Endodermal cell (in vitro differentiated cells): ENCODE results near the gene PLEKHG4. TPM values are rescaled to one million over a fixed set of nuclear protein-coding genes. Genes with fewer than 3 reads are reported as not detected.

Experiments used
- DNase-seq: peaks from one replicate; pipeline ENCODE4 v3.0.0-alpha.2; 2017
- H3K27ac ChIP-seq: 2 replicates; pipeline ENCODE4 v1.5.1; 2013; ENCODE audit warnings: mild to moderate bottlenecking, low read depth, low read length, moderate library complexity
- H3K27me3 ChIP-seq: 2 replicates; pipeline ENCODE4 v1.6.1; 2013; ENCODE audit warnings: mild to moderate bottlenecking, low read length, moderate library complexity; ENCODE audit not compliant: insufficient read depth, control insufficient read depth, poor library complexity, severe bottlenecking
- H3K36me3 ChIP-seq: 2 replicates; pipeline ENCODE4 v1.7.0; 2013; ENCODE audit warnings: mild to moderate bottlenecking, low read length, moderate library complexity; ENCODE audit not compliant: control insufficient read depth, insufficient read depth
- H3K4me1 ChIP-seq: one replicate; pipeline ENCODE4 v1.7.0; 2013; ENCODE audit warnings: low read length; ENCODE audit not compliant: control insufficient read depth, insufficient read depth
- H3K4me3 ChIP-seq: 2 replicates; pipeline ENCODE4 v1.5.1; 2013; ENCODE audit warnings: mild to moderate bottlenecking, low read length, moderate library complexity
- H3K9ac ChIP-seq: 2 replicates; pipeline ENCODE4 v1.6.1; 2013; ENCODE audit warnings: mild to moderate bottlenecking, low read length, moderate library complexity; ENCODE audit not compliant: poor library complexity, severe bottlenecking; ENCODE audit errors: extremely low read depth
- H3K9me3 ChIP-seq: 2 replicates; pipeline ENCODE4 v1.6.1; 2013; ENCODE audit warnings: mild to moderate bottlenecking, low read length, moderate library complexity; ENCODE audit not compliant: control insufficient read depth
- H3K27ac Mint-ChIP-seq: 2 replicates; pipeline ENCODE4 v1.8.0; 2020; ENCODE audit warnings: mixed read lengths
- H3K27me3 Mint-ChIP-seq: 2 replicates; pipeline ENCODE4 v1.8.0; 2021; ENCODE audit warnings: mild to moderate bottlenecking, mixed read lengths; ENCODE audit not compliant: insufficient read depth
- H3K36me3 Mint-ChIP-seq: 2 replicates; pipeline ENCODE4 v1.8.0; 2020; ENCODE audit warnings: low read depth, mixed read lengths
- H3K4me1 Mint-ChIP-seq: 2 replicates; pipeline ENCODE4 v1.8.0; 2020; ENCODE audit warnings: mixed read lengths
- H3K4me3 Mint-ChIP-seq: 2 replicates; pipeline ENCODE4 v1.8.0; 2020; ENCODE audit warnings: mild to moderate bottlenecking, moderate library complexity, mixed read lengths
- H3K9me3 Mint-ChIP-seq: 2 replicates; pipeline ENCODE4 v1.8.0; 2020; ENCODE audit warnings: mild to moderate bottlenecking, mixed read lengths
- WGBS, 2 experiments: methylation state at CpG; one replicate each; pipeline versions ENCODE4 v1.1.5 to v1.1.7; 2013; ENCODE audit warnings: missing lambda C conversion rate in 2 of 2, mixed read lengths in 1 of 2; ENCODE audit not compliant: insufficient coverage in 1 of 2, insufficient read length in 1 of 2; 5-methylcytosine and 5-hydroxymethylcytosine counted together
- total RNA-seq, 2 donors: library from RNA; stranded (reverse); fragmentation: NEBNext Ultra II Directional in 1 of 2; extraction: Animal tissue kit (Norgen Biotek cat#: 25700) in 1 of 2; gene quantifications; 2 replicates in 1 of 2; 3 replicates in 1 of 2; pipeline ENCODE4 v1.2.1, GENCODE V29; 2021
- TF ChIP-seq, protein P1 (sequence below): fragments of 200-600 bp; sonication (generic); conservative IDR thresholded peaks from 2 replicates; pipeline ENCODE4 v1.5.0; 2021; ENCODE audit warnings: antibody characterized with exemption, mild to moderate bottlenecking

The PLEKHG4 gene
- total RNA-seq, 2 donors from 2014 or later = 10.5 to 12.4 TPM

DNA sequence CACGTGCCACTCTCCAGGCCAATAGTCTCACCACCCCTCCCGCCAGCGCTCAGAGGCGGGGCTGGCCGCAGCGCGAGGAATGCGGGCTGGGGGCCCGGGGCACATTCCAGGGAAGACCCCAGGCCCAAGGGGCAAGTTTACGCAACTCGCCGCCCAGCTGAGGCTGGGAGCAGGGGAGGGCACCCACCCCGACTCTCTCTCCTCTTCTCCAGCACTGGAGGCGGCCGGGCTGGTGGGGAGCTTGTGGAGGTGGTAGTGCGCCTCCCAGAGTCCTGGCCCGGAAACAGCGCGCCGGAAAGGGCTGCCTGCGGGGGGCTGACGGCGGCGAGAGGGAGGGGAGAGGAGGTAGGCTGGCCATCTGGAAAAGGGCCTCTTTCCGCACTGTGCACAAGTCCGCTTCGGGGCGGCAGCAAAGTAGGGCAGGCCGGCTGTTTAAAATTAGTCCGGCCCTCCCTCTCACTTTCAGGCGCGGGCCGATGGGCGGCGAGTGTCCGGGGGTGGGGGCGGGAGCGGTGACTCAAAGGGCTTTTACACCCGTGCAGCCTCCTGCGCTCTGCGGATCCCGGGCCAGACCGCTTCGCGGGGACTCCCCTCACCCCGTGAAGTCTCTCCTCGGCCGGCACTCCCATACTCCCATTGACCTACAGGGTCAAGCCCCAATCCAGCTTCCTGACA lies 33.1 kb upstream of the PLEKHG4 start:
- WGBS, 2 experiments = 0 to 1% methylated on average over 18 to 47 of the region's 48 CpGs
- TF ChIP-seq, protein P1, sequence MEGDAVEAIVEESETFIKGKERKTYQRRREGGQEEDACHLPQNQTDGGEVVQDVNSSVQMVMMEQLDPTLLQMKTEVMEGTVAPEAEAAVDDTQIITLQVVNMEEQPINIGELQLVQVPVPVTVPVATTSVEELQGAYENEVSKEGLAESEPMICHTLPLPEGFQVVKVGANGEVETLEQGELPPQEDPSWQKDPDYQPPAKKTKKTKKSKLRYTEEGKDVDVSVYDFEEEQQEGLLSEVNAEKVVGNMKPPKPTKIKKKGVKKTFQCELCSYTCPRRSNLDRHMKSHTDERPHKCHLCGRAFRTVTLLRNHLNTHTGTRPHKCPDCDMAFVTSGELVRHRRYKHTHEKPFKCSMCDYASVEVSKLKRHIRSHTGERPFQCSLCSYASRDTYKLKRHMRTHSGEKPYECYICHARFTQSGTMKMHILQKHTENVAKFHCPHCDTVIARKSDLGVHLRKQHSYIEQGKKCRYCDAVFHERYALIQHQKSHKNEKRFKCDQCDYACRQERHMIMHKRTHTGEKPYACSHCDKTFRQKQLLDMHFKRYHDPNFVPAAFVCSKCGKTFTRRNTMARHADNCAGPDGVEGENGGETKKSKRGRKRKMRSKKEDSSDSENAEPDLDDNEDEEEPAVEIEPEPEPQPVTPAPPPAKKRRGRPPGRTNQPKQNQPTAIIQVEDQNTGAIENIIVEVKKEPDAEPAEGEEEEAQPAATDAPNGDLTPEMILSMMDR = peak; percentile 64
- Histone ChIP-seq H3K27ac (peak overlapping the region; percentile 82), H3K36me3 (peaks cover 37% of the 10 kb centered on the region), H3K27me3 (no peaks in the 10 kb centered on the region), H3K9me3 (no peaks in the 10 kb centered on the region), H3K4me1 (peaks cover 28% of the 10 kb centered on the region), H3K4me3 (peak overlapping the region; percentile 89), H3K9ac (peak overlapping the region; percentile 80)
- Mint-ChIP-seq H3K27ac (peak overlapping the region; percentile 96), H3K27me3 (peaks cover 26% of the 10 kb centered on the region), H3K4me1 (peaks cover 30% of the 10 kb centered on the region), H3K36me3 (no peaks in the 10 kb centered on the region), H3K9me3 (no peaks in the 10 kb centered on the region), H3K4me3 (peak overlapping the region; percentile 86)
- DNase-seq = peak; percentile 96

DNA sequence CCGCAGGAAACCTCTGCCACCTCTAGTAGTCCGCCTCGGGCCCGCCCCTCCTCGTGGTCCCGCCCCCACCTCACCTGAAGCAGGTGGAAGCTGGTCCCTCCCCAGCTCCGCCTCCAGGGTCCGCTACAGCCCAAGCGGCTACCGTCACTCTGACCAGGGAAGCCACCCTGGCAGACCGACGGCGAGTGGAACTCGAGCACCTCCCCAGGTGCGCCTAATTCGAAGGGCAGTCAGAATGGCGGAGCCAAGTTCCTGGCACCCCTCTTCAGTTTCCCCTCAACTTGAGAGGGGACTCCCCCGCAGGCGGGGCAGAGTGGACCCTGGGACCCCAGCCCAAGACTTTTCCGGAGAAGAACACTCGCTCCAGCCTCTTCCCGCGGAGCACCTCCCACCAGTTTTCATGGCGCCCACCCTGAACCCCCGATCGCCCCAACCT lies 32.6 kb upstream of the PLEKHG4 start:
- Mint-ChIP-seq H3K9me3 (no peaks in the 10 kb centered on the region), H3K4me3 (peak overlapping the region; percentile 86), H3K27ac (peak overlapping the region; percentile 96), H3K27me3 (peaks cover 27% of the 10 kb centered on the region), H3K4me1 (peaks cover 26% of the 10 kb centered on the region), H3K36me3 (no peaks in the 10 kb centered on the region)
- Histone ChIP-seq H3K36me3 (peaks cover 31% of the 10 kb centered on the region), H3K9me3 (no peaks in the 10 kb centered on the region), H3K27ac (peak overlapping the region; percentile 82), H3K27me3 (no peaks in the 10 kb centered on the region), H3K4me1 (peaks cover 25% of the 10 kb centered on the region), H3K4me3 (peak overlapping the region; percentile 89), H3K9ac (peak overlapping the region; percentile 80)
- DNase-seq = peak; percentile 98
- TF ChIP-seq, protein P1 = peak; percentile 43
- 0 to 1% methylated on average over 8 to 26 of the region's 26 CpGs for WGBS, 2 experiments

DNA sequence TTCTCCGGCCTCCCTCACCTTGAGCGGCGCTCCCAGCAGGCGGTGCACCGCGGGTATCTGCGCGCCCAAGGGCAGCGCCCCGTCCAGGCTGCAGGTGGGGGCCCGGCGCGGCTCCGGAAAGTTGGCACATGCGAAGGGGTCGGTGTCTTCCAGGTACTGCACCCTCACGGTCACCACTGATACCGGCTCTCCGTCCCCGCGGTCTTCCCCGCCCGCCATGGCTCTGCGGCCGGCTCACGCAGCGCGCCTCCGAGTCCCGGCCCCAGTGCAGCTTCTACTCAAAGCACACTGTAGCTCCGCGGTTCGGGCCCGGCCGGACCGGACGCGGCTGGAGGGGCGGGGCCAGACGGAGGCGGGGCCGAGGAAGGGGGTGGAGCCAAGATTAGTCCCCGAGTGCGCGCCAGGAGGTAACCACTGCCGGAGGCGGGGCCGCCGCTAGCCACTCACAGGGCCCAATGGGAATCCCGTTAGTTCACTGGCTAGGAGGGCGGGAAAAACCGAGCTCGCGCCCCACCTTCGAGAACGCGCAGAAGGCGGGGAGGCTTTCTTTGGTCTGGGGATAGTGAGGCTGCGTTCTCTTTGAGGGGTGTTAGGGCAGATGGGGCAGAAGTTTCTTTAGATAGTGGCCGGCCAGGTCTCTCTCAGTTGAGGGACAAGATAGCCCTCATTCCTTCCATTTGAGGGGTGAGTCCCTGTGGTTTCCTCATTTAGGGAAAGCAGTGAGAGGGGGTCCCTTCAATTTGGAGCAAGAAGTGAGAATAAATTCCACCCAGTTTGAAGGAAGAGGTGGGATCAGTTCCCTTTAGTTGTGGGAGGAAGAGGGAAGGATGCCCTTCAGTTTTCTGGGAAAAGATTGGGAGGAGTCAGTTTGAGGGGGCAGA lies 31.9 kb upstream of the PLEKHG4 start, which contains the start of gene FHOD1:
FHOD1 (minus strand) TSS at position 290 of the 881 bp plus-strand sequence; CDS start at position 219, 71 bp downstream.
- Mint-ChIP-seq H3K4me1 (peaks cover 26% of the 10 kb centered on the region), H3K9me3 (no peaks in the 10 kb centered on the region), H3K4me3 (peak within 1 kb of the TSS; percentile 86), H3K27ac (peak within 1 kb of the TSS; percentile 96), H3K27me3 (peaks cover 27% of the 10 kb centered on the region), H3K36me3 (no peaks in the 10 kb centered on the region)
- peak within 1 kb of the TSS; percentile 80 for H3K9ac ChIP-seq
- H3K36me3 ChIP-seq = peaks cover 26% of the 10 kb centered on the region
- H3K4me3 ChIP-seq = peak within 1 kb of the TSS; percentile 89
- no peaks in the 10 kb centered on the region for H3K27me3 ChIP-seq
- peaks cover 21% of the 10 kb centered on the region for H3K4me1 ChIP-seq
- H3K9me3 ChIP-seq = no peaks in the 10 kb centered on the region
- 0% methylated on average over 29 to 60 of the region's 60 CpGs for WGBS, 2 experiments
- TF ChIP-seq, protein P1 = no peak
- peak; percentile 99 for DNase-seq
- H3K27ac ChIP-seq = peak within 1 kb of the TSS; percentile 82
